OCI-LY7 (cell line): ENCODE results near the gene SBF2. TPM values are rescaled to one million over a fixed set of nuclear protein-coding genes. Genes with fewer than 3 reads are reported as not detected.
"Not testable (repeated sequence)": the region's sequence is repeated elsewhere in the genome, so short reads cannot be mapped to it uniquely, and the experiment has no call there.

Source experiments
- BruUV-seq: library from RNA; stranded (reverse); fragments of 400-500 nt; replicated peaks from 2 replicates; lab custom pipeline; 2021; lab: Mats Ljungman, UMichigan
- CTCF ChIA-PET: fragments of 300-600 bp; sonication (Branson Sonifier 250); formaldehyde crosslinking; loops from one replicate; lab custom pipeline; 2022; ENCODE audit warnings: antibody characterized with exemption; ENCODE audit not compliant: unreplicated experiment; lab: Charles Lee
- POLR2A ChIA-PET: fragments of 300-600 bp; sonication (Branson Sonifier 250); formaldehyde crosslinking; loops from one replicate; lab custom pipeline; 2022; ENCODE audit warnings: antibody characterized with exemption; lab: Charles Lee
- DNase-seq: peaks from one replicate; pipeline ENCODE4 v3.0.0-alpha.2; 2015; ENCODE audit warnings: low spot score
- H2AFZ ChIP-seq: fragments of 200-600 bp; sonication (generic), shearing (Covaris generic); 2 replicates; pipeline ENCODE4 v1.6.1; 2014; ENCODE audit warnings: mild to moderate bottlenecking, antibody characterized with exemption, low read length, moderate library complexity
- H3K27ac ChIP-seq: fragments of 200-600 bp; sonication (generic); 2 replicates; pipeline ENCODE4 v1.5.1; 2014; ENCODE audit warnings: mixed run types, low read depth, mild to moderate bottlenecking, moderate library complexity, low read length, inconsistent platforms; ENCODE audit not compliant: poor library complexity, severe bottlenecking
- H3K36me3 ChIP-seq: fragments of 200-600 bp; sonication (generic); 2 replicates; pipeline ENCODE4 v1.6.1; 2014; ENCODE audit warnings: mild to moderate bottlenecking, antibody characterized with exemption, low read length, moderate library complexity, mixed read lengths; ENCODE audit not compliant: insufficient read depth
- H3K4me1 ChIP-seq: fragments of 200-600 bp; sonication (generic); 2 replicates; pipeline ENCODE4 v1.5.1; 2014; ENCODE audit warnings: mild to moderate bottlenecking, low read length; ENCODE audit not compliant: insufficient read depth, poor library complexity, severe bottlenecking
- H3K4me2 ChIP-seq: fragments of 200-600 bp; sonication (generic); 2 replicates; pipeline ENCODE4 v1.6.1; 2014; ENCODE audit warnings: mild to moderate bottlenecking, low read length
- H3K4me3 ChIP-seq: fragments of 200-600 bp; sonication (generic); 2 replicates; pipeline ENCODE4 v1.5.1; 2014; ENCODE audit warnings: mild to moderate bottlenecking, low read depth, low read length; ENCODE audit not compliant: poor library complexity, severe bottlenecking
- H3K79me2 ChIP-seq: fragments of 200-600 bp; sonication (generic); 2 replicates; pipeline ENCODE4 v1.6.1; 2016; ENCODE audit warnings: low read depth, mild to moderate bottlenecking, low read length, moderate library complexity, mixed read lengths; ENCODE audit not compliant: insufficient read depth
- H3K9me2 ChIP-seq: fragments of 200-600 bp; sonication (generic); 2 replicates; pipeline ENCODE4 v1.6.1; 2016; ENCODE audit warnings: mild to moderate bottlenecking, low read length, mixed read lengths; ENCODE audit not compliant: insufficient read depth
- H3K9me3 ChIP-seq: fragments of 200-600 bp; sonication (generic); 2 replicates; pipeline ENCODE4 v1.6.1; 2014; ENCODE audit warnings: mild to moderate bottlenecking, mixed run types, low read length, mixed read lengths
- H4K20me1 ChIP-seq: fragments of 200-600 bp; sonication (generic); 2 replicates; pipeline ENCODE4 v1.6.1; 2014; ENCODE audit warnings: mild to moderate bottlenecking, antibody characterized with exemption, low read length, moderate library complexity, mixed read lengths; ENCODE audit not compliant: insufficient read depth
- EZH2phosphoT487 ChIP-seq: fragments of 200-600 bp; sonication (generic); IDR thresholded peaks from 2 replicates; pipeline ENCODE4 v1.6.1; 2018; ENCODE audit warnings: low read depth, borderline replicate concordance, mild to moderate bottlenecking, mixed run types, antibody characterized with exemption, low read length, moderate library complexity, mixed read lengths
- intact Hi-C: fragments of 100-400 bp; cut with micrococcal nuclease; formaldehyde crosslinking; loops from one replicate; pipeline ENCODE4 v1.10.0; 2022; ENCODE audit not compliant: unreplicated experiment
- total RNA-seq, 2 experiments: library from RNA; depleted of rRNA in 1 of 2; stranded (reverse); fragments of >200 nt in 1 of 2; shearing (Covaris generic) in 1 of 2; gene quantifications; 2 replicates each; pipeline ENCODE4 v1.2.3, GENCODE V29; 2014 to 2022
- TF ChIP-seq, protein P1 (sequence below): fragments of 200-600 bp; sonication (generic); conservative IDR thresholded peaks from 2 replicates; pipeline ENCODE4 v1.5.1; 2014; ENCODE audit warnings: mild to moderate bottlenecking, antibody characterized with exemption, low read length, moderate library complexity, mixed read lengths

Gene SBF2
- total RNA-seq, 2 experiments from 2014 or later: 12.9 to 14.3 TPM

DNA sequence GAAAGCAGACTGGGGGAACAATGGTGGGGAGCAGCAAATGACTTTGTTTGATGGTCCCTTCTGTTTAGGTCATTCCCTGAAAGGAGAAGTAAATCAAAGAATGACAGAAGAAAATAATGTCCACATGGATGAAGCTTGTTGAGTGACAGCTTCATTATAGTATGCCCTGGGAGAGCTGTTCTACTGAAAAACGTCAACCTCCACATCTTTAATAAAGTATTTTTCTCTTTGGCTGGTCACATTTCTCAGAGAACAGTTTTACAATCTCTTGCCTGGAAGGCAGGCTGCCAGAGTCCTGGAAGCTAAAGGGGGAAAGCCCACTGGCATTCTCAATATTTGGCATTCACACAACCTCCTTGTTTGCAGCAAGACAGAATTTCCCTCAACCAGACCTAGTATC lies 342.2 kb downstream of the SBF2 start:
- intact Hi-C loops: no loop called here
- TF ChIP-seq EZH2phosphoT487: no peak
- TF ChIP-seq, protein P1, sequence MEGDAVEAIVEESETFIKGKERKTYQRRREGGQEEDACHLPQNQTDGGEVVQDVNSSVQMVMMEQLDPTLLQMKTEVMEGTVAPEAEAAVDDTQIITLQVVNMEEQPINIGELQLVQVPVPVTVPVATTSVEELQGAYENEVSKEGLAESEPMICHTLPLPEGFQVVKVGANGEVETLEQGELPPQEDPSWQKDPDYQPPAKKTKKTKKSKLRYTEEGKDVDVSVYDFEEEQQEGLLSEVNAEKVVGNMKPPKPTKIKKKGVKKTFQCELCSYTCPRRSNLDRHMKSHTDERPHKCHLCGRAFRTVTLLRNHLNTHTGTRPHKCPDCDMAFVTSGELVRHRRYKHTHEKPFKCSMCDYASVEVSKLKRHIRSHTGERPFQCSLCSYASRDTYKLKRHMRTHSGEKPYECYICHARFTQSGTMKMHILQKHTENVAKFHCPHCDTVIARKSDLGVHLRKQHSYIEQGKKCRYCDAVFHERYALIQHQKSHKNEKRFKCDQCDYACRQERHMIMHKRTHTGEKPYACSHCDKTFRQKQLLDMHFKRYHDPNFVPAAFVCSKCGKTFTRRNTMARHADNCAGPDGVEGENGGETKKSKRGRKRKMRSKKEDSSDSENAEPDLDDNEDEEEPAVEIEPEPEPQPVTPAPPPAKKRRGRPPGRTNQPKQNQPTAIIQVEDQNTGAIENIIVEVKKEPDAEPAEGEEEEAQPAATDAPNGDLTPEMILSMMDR: no peak
- no peaks in the 10 kb centered on the region for H3K9me2 ChIP-seq
- peaks cover 7% of the 10 kb centered on the region for H3K4me1 ChIP-seq
- H4K20me1 ChIP-seq: no peaks in the 10 kb centered on the region
- no peak overlapping the region for H3K4me3 ChIP-seq
- CTCF ChIA-PET: no interaction called here
- no peak overlapping the region for H3K27ac ChIP-seq
- no peaks in the 10 kb centered on the region for H3K36me3 ChIP-seq
- BruUV-seq: no TSS peak
- POLR2A ChIA-PET: interaction anchor here (0.6 kb wide), 2 partner anchors 16 to 248 kb away, joined by 3 read pairs; no protein-coding TSS in a partner anchor
- H3K4me2 ChIP-seq: no peak overlapping the region
- H3K9me3 ChIP-seq: no peaks in the 10 kb centered on the region
- no peak for DNase-seq
- H2AFZ ChIP-seq: no peak overlapping the region
- H3K79me2 ChIP-seq: no peaks in the 10 kb centered on the region

DNA sequence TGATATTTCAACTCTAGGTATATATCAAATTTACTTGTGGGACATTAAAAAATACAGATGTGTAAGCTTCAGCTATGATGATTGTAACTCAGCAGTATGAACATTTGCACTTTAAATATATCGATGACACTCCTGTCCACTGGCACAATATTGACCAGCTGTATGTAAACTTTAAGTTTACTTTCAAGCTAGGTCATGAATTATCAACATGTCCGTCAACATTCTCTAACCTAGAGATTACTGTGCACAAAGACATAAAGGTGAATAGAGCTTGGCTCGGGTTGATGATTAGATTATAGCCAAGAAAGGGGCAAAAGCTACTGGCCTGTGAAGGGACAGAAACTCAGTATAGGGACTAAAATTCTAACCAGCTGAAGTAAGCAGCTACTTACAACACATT lies 343.6 kb downstream of the SBF2 start:
- Histone ChIP-seq H4K20me1 (no peaks in the 10 kb centered on the region), H3K9me3 (no peaks in the 10 kb centered on the region), H3K79me2 (no peaks in the 10 kb centered on the region), H3K9me2 (no peaks in the 10 kb centered on the region), H3K4me3 (no peak overlapping the region), H3K27ac (no peak overlapping the region), H2AFZ (no peak overlapping the region), H3K36me3 (no peaks in the 10 kb centered on the region), H3K4me1 (peaks cover 7% of the 10 kb centered on the region), H3K4me2 (no peak overlapping the region)
- POLR2A ChIA-PET: interaction anchor here (0.6 to 0.7 kb wide), 3 partner anchors 35 to 80 kb away, joined by 4 to 6 read pairs (median 5); no protein-coding TSS in a partner anchor
- BruUV-seq: no TSS peak
- no peak for DNase-seq
- TF ChIP-seq EZH2phosphoT487: no peak
- TF ChIP-seq, protein P1: no peak
- CTCF ChIA-PET: interaction anchor here (0.8 kb wide), 1 partner anchor 12 kb away, joined by 3 read pairs; no protein-coding TSS in a partner anchor
- intact Hi-C loops: no loop called here

DNA sequence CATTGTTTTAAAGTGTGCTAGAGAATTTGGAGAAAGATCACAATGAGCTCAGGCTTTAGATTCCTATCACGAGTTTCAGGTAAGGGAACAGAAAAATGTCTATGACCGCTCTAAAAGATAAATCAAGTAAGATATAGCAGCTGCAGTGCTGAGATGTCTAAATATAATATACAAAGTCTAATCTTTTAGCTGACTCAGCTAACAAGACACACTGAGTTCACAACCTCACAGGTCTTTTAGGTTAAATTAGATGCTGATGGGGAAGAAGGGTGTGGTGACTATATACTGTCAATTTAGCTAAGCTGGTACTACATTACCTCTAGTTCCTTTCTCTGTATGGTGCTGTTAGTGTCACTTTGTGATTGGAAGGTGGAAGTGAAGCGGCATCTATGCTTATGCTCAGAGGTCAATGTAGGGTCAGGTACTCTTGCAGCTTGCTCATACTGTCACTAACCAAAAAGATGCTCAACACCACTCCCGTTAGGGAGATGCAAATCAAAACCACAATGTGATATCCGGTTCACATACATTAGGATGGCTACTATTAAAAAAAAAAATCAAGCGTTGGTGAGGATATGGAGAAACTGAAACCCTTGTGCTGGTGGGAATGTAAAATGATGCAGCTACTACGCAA lies 346.7 kb downstream of the SBF2 start:
- no peaks in the 10 kb centered on the region for H3K79me2 ChIP-seq
- CTCF ChIA-PET: no interaction called here
- DNase-seq: peak; percentile 15
- TF ChIP-seq, protein P1: no peak
- no peak for TF ChIP-seq EZH2phosphoT487
- no peak overlapping the region for H3K27ac ChIP-seq
- H2AFZ ChIP-seq: no peak overlapping the region
- no peaks in the 10 kb centered on the region; the same call in 1 of the 2 replicates for H3K9me3 ChIP-seq
- POLR2A ChIA-PET: interaction anchor here (0.5 to 0.9 kb wide), 3 partner anchors 14 to 535 kb away, joined by 3 to 5 read pairs (median 4); no protein-coding TSS in a partner anchor
- intact Hi-C loops: no loop called here
- H3K9me2 ChIP-seq: no peaks in the 10 kb centered on the region
- H3K4me3 ChIP-seq: no peak overlapping the region
- BruUV-seq: no TSS peak
- 0 out of 2 replicates have a peak overlapping the region, but pooled peaks have one; percentile 5 for H3K4me2 ChIP-seq
- H4K20me1 ChIP-seq: no peaks in the 10 kb centered on the region
- H3K36me3 ChIP-seq: no peaks in the 10 kb centered on the region
- H3K4me1 ChIP-seq: peaks cover 7% of the 10 kb centered on the region

DNA sequence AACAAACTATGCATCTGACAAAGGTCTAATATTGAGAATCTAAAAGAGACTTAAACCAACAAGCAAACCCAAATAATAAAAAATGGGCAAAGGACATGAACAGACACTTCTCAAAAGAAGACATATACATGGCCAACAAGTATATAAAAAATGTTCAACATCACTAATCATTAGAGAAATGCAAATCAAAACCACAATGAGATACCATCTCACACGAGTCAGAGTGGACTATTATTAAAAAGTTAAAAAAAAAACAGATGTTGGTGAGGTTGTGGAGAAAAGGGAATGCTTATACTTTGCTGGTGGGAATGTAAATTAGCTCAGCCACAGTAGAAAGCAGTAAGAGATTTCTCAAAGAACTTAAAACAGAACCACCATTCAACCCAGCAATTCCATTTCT lies 348.3 kb downstream of the SBF2 start:
- BruUV-seq, H3K4me2 ChIP-seq, H3K79me2 ChIP-seq, H4K20me1 ChIP-seq, CTCF ChIA-PET, H3K36me3 ChIP-seq, H3K4me1 ChIP-seq, H2AFZ ChIP-seq, H3K27ac ChIP-seq, H3K4me3 ChIP-seq, intact Hi-C loops, H3K9me2 ChIP-seq, DNase-seq, H3K9me3 ChIP-seq: not testable (repeated sequence)
- POLR2A ChIA-PET: interaction anchor here (0.6 kb wide), 1 partner anchor 1500 kb away, joined by 3 read pairs; no protein-coding TSS in a partner anchor
